ENCODE data around the gene SLC44A5. TPM values are rescaled to one million over a fixed set of nuclear protein-coding genes. Genes with fewer than 3 reads are reported as not detected.
"Not testable (repeated sequence)": the region's sequence is repeated elsewhere in the genome, so short reads cannot be mapped to it uniquely, and the experiment has no call there.

SLC44A5 gene
- total RNA-seq, 1 experiment from 2014 or later, result 2.4 TPM

DNA sequence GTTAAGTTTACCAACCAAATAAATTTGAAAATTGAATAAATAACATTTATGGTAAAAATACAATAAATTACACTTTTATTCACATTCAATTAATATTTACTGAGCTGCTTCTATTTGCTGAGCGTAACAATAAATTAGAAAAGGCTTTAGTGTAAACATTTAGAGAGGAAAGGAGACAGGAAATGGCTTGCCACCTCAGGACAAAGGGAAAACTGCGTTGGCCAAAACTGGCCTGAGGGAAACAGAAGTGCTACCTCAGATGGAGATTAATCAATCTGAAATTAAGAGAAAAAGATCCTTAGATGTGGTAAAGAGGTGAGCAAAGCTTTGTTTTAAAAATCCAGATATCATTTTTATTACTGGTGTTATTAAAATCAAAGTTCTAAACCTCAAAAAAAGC lies 128.0 kb downstream of the SLC44A5 start:
- Histone ChIP-seq H2AK5ac (ENCODE audit: insufficient read length, low read length) (no peak overlapping the region), H3K18ac (ENCODE audit: insufficient read length, low read depth, low read length) (no peak overlapping the region), H3T11ph (ENCODE audit: low read length) (no peak overlapping the region), H2AFZ (ENCODE audit: low read length) (no peak overlapping the region), H3K4ac (ENCODE audit: low read depth, low read length) (no peak overlapping the region), H4K20me1 (ENCODE audit: control insufficient read depth, insufficient read depth, insufficient read length) (no peaks in the 10 kb centered on the region), H2BK15ac (ENCODE audit: low read depth, low read length) (no peak overlapping the region), H2BK12ac (ENCODE audit: insufficient read length, low read depth, low read length) (no peak overlapping the region), H3K27ac (ENCODE audit: insufficient read length, low read depth, low read length) (no peak overlapping the region), H2BK20ac (ENCODE audit: low read depth, low read length, poor library complexity, severe bottlenecking) (no peak overlapping the region), H3K4me1 (ENCODE audit: insufficient read depth, low read length) (no peaks in the 10 kb centered on the region), H3K9ac (ENCODE audit: extremely low read depth, insufficient read length, low read length) (no peak overlapping the region), H3K14ac (ENCODE audit: insufficient read depth, low read length) (no peak overlapping the region), H4K5ac (ENCODE audit: insufficient read length, low read depth, low read length) (no peak overlapping the region), H2BK5ac (ENCODE audit: insufficient read length, low read length) (no peak overlapping the region), H3K56ac (ENCODE audit: insufficient read length, low read depth, low read length) (no peak overlapping the region), H3K79me1 (ENCODE audit: insufficient read depth, low read depth, low read length, poor library complexity, severe bottlenecking) (no peaks in the 10 kb centered on the region), H2BK120ac (ENCODE audit: low read depth, low read length, poor library complexity, severe bottlenecking) (no peak overlapping the region), H3K4me2 (ENCODE audit: insufficient read depth, insufficient read length, low read length) (no peak overlapping the region), H4K8ac (replicated peaks; ENCODE audit: insufficient read length, low read depth, low read length) (no peak overlapping the region), H3K27me3 (ENCODE audit: insufficient read depth, low read length) (no peaks in the 10 kb centered on the region), H3K23me2 (ENCODE audit: insufficient read length, low read depth, low read length, poor library complexity, severe bottlenecking) (no peaks in the 10 kb centered on the region), H3K23ac (ENCODE audit: insufficient read length, low read depth, low read length) (no peak overlapping the region), H4K91ac (ENCODE audit: insufficient read length, low read depth, low read length) (no peak overlapping the region), H3K9me3 (ENCODE audit: control insufficient read depth, low read depth, low read length) (peaks cover 11% of the 10 kb centered on the region), H3K79me2 (ENCODE audit: insufficient read depth, low read length) (no peaks in the 10 kb centered on the region)
- peaks cover 5 to 23% (median 20%) of the 10 kb centered on the region in 3 experiments for H3K36me3 Mint-ChIP-seq (ENCODE audit: insufficient read depth in 1 of 3, low read depth in 3 of 3)
- H3K4me1 Mint-ChIP-seq, result no peaks in the 10 kb centered on the region; a peak in 1 of 4 replicates
- TF ChIP-seq, protein P1, sequence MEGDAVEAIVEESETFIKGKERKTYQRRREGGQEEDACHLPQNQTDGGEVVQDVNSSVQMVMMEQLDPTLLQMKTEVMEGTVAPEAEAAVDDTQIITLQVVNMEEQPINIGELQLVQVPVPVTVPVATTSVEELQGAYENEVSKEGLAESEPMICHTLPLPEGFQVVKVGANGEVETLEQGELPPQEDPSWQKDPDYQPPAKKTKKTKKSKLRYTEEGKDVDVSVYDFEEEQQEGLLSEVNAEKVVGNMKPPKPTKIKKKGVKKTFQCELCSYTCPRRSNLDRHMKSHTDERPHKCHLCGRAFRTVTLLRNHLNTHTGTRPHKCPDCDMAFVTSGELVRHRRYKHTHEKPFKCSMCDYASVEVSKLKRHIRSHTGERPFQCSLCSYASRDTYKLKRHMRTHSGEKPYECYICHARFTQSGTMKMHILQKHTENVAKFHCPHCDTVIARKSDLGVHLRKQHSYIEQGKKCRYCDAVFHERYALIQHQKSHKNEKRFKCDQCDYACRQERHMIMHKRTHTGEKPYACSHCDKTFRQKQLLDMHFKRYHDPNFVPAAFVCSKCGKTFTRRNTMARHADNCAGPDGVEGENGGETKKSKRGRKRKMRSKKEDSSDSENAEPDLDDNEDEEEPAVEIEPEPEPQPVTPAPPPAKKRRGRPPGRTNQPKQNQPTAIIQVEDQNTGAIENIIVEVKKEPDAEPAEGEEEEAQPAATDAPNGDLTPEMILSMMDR (conservative IDR thresholded peaks at IDR 0.05), result no peak
- peaks cover 23% of the 10 kb centered on the region in 2 experiments for H3K9me3 Mint-ChIP-seq
- H3K27ac Mint-ChIP-seq, result no peak overlapping the region
- no CpG with 5 or more reads among the region's 2 CpGs for WGBS (ENCODE audit: extremely low coverage, insufficient read length, low lambda C conversion rate)
- H3K4me3 Mint-ChIP-seq, result no peak overlapping the region
- H3K27me3 Mint-ChIP-seq (ENCODE audit: low read depth), result no peaks in the 10 kb centered on the region; the same call in 1 of the 2 replicates
- no peak for DNase-seq

DNA sequence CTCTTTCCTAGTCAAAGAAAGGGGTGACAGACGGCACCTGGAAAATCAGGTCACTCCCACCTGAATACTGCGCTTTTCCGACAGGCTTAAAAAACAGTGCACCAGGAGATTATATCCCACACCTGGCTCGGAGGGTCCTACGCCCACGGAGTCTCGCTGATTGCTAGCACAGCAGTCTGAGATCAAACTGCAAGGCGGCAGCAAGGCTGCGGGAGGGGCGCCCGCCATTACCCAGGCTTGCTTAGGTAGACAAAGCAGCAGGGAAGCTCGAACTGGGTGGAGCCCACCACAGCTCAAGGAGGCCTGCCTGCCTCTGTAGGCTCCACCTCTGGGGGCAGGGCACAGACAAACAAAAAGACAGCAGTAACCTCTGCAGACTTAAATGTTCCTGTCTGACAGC lies 134.4 kb downstream of the SLC44A5 start:
- H3K4me1 Mint-ChIP-seq; H4K8ac ChIP-seq (replicated peaks; ENCODE audit: insufficient read length, low read depth, low read length); H3K27ac ChIP-seq (ENCODE audit: insufficient read length, low read depth, low read length); H3K27me3 ChIP-seq (ENCODE audit: insufficient read depth, low read length); H2BK5ac ChIP-seq (ENCODE audit: insufficient read length, low read length); H3K27ac Mint-ChIP-seq; H3K56ac ChIP-seq (ENCODE audit: insufficient read length, low read depth, low read length); DNase-seq; H3K23ac ChIP-seq (ENCODE audit: insufficient read length, low read depth, low read length); H2BK120ac ChIP-seq (ENCODE audit: low read depth, low read length, poor library complexity, severe bottlenecking); H4K5ac ChIP-seq (ENCODE audit: insufficient read length, low read depth, low read length); H3K4ac ChIP-seq (ENCODE audit: low read depth, low read length); H3K9ac ChIP-seq (ENCODE audit: extremely low read depth, insufficient read length, low read length); H3K4me3 Mint-ChIP-seq; H3K4me1 ChIP-seq (ENCODE audit: insufficient read depth, low read length); H3K9me3 ChIP-seq (ENCODE audit: control insufficient read depth, low read depth, low read length); H2AFZ ChIP-seq (ENCODE audit: low read length); H4K20me1 ChIP-seq (ENCODE audit: control insufficient read depth, insufficient read depth, insufficient read length); H2AK5ac ChIP-seq (ENCODE audit: insufficient read length, low read length); H3K18ac ChIP-seq (ENCODE audit: insufficient read length, low read depth, low read length); H2BK15ac ChIP-seq (ENCODE audit: low read depth, low read length); H3K79me2 ChIP-seq (ENCODE audit: insufficient read depth, low read length); H3K23me2 ChIP-seq (ENCODE audit: insufficient read length, low read depth, low read length, poor library complexity, severe bottlenecking); H3T11ph ChIP-seq (ENCODE audit: low read length); H2BK12ac ChIP-seq (ENCODE audit: insufficient read length, low read depth, low read length); H3K36me3 Mint-ChIP-seq (ENCODE audit: insufficient read depth in 1 of 3, low read depth in 3 of 3); H3K79me1 ChIP-seq (ENCODE audit: insufficient read depth, low read depth, low read length, poor library complexity, severe bottlenecking); H3K14ac ChIP-seq (ENCODE audit: insufficient read depth, low read length); H2BK20ac ChIP-seq (ENCODE audit: low read depth, low read length, poor library complexity, severe bottlenecking); H3K27me3 Mint-ChIP-seq (ENCODE audit: low read depth); H4K91ac ChIP-seq (ENCODE audit: insufficient read length, low read depth, low read length); H3K4me2 ChIP-seq (ENCODE audit: insufficient read depth, insufficient read length, low read length): not testable (repeated sequence)
- H3K9me3 Mint-ChIP-seq, result peaks cover 8 to 13% of the 10 kb centered on the region in 2 experiments
- WGBS (ENCODE audit: extremely low coverage, insufficient read length, low lambda C conversion rate), result no CpG with 5 or more reads among the region's 12 CpGs
